ENCODE results near the gene MED25. TPM values are rescaled to one million over a fixed set of nuclear protein-coding genes. Genes with fewer than 3 reads are reported as not detected.

Gene MED25
- total and polyA plus RNA-seq, 2 of the 4 experiments (the other 2 are of a cell fraction) = 4.7 to 38.5 TPM

DNA sequence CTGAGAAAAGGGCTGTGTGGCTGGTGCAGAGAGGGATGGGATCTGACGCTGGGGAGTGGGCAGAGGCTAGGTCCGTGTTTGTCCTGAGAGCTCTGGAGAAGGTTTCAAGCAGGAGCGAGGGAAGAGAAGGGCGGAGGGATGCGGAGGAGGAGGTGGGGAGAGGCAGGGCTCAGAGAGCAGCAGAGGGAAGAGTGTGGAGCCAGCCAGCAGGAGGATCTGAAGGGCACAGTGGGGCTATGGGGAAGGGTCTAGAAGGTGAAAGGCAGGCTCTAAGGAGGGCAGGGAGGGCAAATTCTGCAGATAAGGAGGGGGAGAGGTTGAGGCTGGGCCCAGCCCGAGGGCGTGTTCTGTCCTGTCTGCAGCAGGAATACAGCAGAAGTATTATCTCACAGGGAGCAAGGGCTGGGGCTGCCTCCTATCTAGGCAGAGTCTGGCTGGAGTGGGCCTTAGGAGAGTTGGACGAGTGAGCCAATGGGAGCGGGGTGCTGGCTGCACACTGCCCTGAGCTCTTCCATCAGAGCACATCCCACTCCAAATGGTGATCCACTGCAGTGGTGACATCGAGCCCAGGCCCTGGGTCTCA, 45.1 kb upstream of the MED25 start:
- no peak for TF ChIP-seq CEBPB (IDR thresholded peaks at IDR 0.05; ENCODE audit: low read depth, low read length)
- TF ChIP-seq, protein P1, sequence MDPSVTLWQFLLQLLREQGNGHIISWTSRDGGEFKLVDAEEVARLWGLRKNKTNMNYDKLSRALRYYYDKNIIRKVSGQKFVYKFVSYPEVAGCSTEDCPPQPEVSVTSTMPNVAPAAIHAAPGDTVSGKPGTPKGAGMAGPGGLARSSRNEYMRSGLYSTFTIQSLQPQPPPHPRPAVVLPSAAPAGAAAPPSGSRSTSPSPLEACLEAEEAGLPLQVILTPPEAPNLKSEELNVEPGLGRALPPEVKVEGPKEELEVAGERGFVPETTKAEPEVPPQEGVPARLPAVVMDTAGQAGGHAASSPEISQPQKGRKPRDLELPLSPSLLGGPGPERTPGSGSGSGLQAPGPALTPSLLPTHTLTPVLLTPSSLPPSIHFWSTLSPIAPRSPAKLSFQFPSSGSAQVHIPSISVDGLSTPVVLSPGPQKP (IDR thresholded peaks at IDR 0.05; ENCODE audit: borderline replicate concordance, low read depth, low read length) = no peak
- TF ChIP-seq POLR2A (IDR thresholded peaks at IDR 0.05; ENCODE audit: low read depth, low read length) = no peak
- TF ChIP-seq, protein P2, sequence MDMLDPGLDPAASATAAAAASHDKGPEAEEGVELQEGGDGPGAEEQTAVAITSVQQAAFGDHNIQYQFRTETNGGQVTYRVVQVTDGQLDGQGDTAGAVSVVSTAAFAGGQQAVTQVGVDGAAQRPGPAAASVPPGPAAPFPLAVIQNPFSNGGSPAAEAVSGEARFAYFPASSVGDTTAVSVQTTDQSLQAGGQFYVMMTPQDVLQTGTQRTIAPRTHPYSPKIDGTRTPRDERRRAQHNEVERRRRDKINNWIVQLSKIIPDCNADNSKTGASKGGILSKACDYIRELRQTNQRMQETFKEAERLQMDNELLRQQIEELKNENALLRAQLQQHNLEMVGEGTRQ (IDR thresholded peaks at IDR 0.05; ENCODE audit: low read depth, low read length) = no peak
- TF ChIP-seq MXI1 (IDR thresholded peaks at IDR 0.05; ENCODE audit: borderline replicate concordance, low read depth, low read length) = no peak
- TF ChIP-seq RFX5 (IDR thresholded peaks at IDR 0.05; ENCODE audit: low read depth, low read length) = no peak
- TF ChIP-seq BHLHE40 (IDR thresholded peaks at IDR 0.05; ENCODE audit: low read depth, low read length) = no peak
- CTCF ChIA-PET = no interaction called here
- Histone ChIP-seq H2AFZ (replicated peaks; ENCODE audit: low read length, poor library complexity) (peak overlapping the region; percentile 32), H3K4me1 (ENCODE audit: control insufficient read depth, insufficient read depth, low read length) (peaks cover 6% of the 10 kb centered on the region), H3K4ac (ENCODE audit: low read depth, low read length) (no peak overlapping the region), H3K18ac (ENCODE audit: low read depth, low read length) (no peak overlapping the region), H2BK120ac (ENCODE audit: low read depth, low read length) (no peak overlapping the region), H2BK20ac (ENCODE audit: low read depth, low read length) (no peak overlapping the region), H3K9me3 (ENCODE audit: control insufficient read depth, insufficient read depth, low read length) (no peaks in the 10 kb centered on the region), H3K36me3 (ENCODE audit: control insufficient read depth, insufficient read depth, low read length) (peaks cover 14% of the 10 kb centered on the region), H2AK5ac (ENCODE audit: low read depth, low read length) (no peak overlapping the region), H3K23ac (ENCODE audit: low read depth, low read length) (no peak overlapping the region), H4K91ac (ENCODE audit: insufficient read depth, low read depth, low read length) (no peak overlapping the region), H3K9me1 (ENCODE audit: insufficient read depth, low read length) (peaks cover 28% of the 10 kb centered on the region), H2BK15ac (ENCODE audit: low read depth, low read length) (no peak overlapping the region), H2BK5ac (ENCODE audit: low read depth, low read length, poor library complexity, severe bottlenecking) (no peak overlapping the region), H3K9ac (ENCODE audit: low read depth, low read length) (no peak overlapping the region), H2AK9ac (replicated peaks; ENCODE audit: low read depth, low read length, poor library complexity) (peak overlapping the region; percentile 50), H4K5ac (ENCODE audit: low read depth, low read length) (no peak overlapping the region), H3K56ac (ENCODE audit: extremely low read depth, insufficient read depth, low read length) (no peak overlapping the region), H3K27ac (ENCODE audit: insufficient read depth, low read length) (no peak overlapping the region), H3K27me3 (ENCODE audit: control insufficient read depth, insufficient read depth, low read length) (no peaks in the 10 kb centered on the region), H3K4me3 (ENCODE audit: insufficient read depth, low read depth, low read length) (no peak overlapping the region), H3K79me1 (ENCODE audit: low read depth in 1 of 2, low read length in 2 of 2) (peaks cover 20 to 83% of the 10 kb centered on the region in 2 experiments), H4K20me1 (ENCODE audit: insufficient read depth, low read length) (peaks cover 62% of the 10 kb centered on the region), H3K14ac (replicated peaks; ENCODE audit: low read depth, low read length) (no peak overlapping the region), H3K4me2 (ENCODE audit: low read depth, low read length) (no peak overlapping the region), H4K8ac (ENCODE audit: low read depth in 2 of 2, low read length in 2 of 2) (no peak overlapping the region)
- in situ Hi-C loops (cut with MboI; ENCODE audit: low sequenced_read_pairs) = no loop called here
- DNase-seq = no peak
- 100% methylated on average over 3 of the region's 10 CpGs; no CpG with 5 or more reads in 1 of the 2 experiments for WGBS, 2 experiments (ENCODE audit: extremely low coverage in 2 of 2, insufficient read length in 1 of 2)
- ATAC-seq (ENCODE audit: low read depth) = no peak
- intact Hi-C loops (cut with micrococcal nuclease) = no loop called here
- POLR2A ChIA-PET (ENCODE audit: unreplicated experiment) = no interaction called here
- BruUV-seq (replicated peaks) = no TSS peak
- dilution Hi-C loops (cut with HindIII; ENCODE audit: low sequenced_read_pairs, unreplicated experiment) = no loop called here

Measured in IMR-90 (cell line).